BE2C (cell line): ENCODE data around the gene SLC7A14.

Experiments
- DNase-seq: peaks from one replicate; pipeline ENCODE4 v3.0.0-alpha.2; 2020
- H3K27me3 ChIP-seq: fragments of 250-450 bp; sonication (Bioruptor Pico); 2 replicates; pipeline ENCODE4 v1.5.1; 2020; ENCODE audit warnings: mild to moderate bottlenecking
- H3K36me3 ChIP-seq: fragments of 250-450 bp; sonication (Bioruptor Pico); 2 replicates; pipeline ENCODE4 v1.5.1; 2020; ENCODE audit warnings: mild to moderate bottlenecking
- H3K4me1 ChIP-seq: fragments of 250-450 bp; sonication (Bioruptor Pico); 2 replicates; pipeline ENCODE4 v1.5.1; 2020
- H3K4me3 ChIP-seq: 2 replicates; pipeline ENCODE4 v1.5.1; 2011; ENCODE audit warnings: low read depth, low read length
- H3K9me3 ChIP-seq: fragments of 250-450 bp; sonication (Bioruptor Pico); 2 replicates; pipeline ENCODE4 v1.5.1; 2020
- TF ChIP-seq, protein P1 (sequence below): IDR thresholded peaks from 2 replicates; pipeline ENCODE4 v1.5.1; 2012; ENCODE audit warnings: mild to moderate bottlenecking, low read depth, low read length

The SLC7A14 gene

GRCh38 chr3:170517242-170517945 is 68.5 kb downstream of the SLC7A14 start:
- H3K9me3 ChIP-seq, result no peaks in the 10 kb centered on the region
- no peak for DNase-seq
- 0 out of 2 replicates have a peak, but pooled peaks cover 3% of the 10 kb centered on the region for H3K4me1 ChIP-seq
- H3K4me3 ChIP-seq, result no peak overlapping the region
- H3K36me3 ChIP-seq, result peaks cover 9% of the 10 kb centered on the region; the same call in 1 of the 2 replicates
- TF ChIP-seq, protein P1, sequence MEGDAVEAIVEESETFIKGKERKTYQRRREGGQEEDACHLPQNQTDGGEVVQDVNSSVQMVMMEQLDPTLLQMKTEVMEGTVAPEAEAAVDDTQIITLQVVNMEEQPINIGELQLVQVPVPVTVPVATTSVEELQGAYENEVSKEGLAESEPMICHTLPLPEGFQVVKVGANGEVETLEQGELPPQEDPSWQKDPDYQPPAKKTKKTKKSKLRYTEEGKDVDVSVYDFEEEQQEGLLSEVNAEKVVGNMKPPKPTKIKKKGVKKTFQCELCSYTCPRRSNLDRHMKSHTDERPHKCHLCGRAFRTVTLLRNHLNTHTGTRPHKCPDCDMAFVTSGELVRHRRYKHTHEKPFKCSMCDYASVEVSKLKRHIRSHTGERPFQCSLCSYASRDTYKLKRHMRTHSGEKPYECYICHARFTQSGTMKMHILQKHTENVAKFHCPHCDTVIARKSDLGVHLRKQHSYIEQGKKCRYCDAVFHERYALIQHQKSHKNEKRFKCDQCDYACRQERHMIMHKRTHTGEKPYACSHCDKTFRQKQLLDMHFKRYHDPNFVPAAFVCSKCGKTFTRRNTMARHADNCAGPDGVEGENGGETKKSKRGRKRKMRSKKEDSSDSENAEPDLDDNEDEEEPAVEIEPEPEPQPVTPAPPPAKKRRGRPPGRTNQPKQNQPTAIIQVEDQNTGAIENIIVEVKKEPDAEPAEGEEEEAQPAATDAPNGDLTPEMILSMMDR, result no peak
- no peaks in the 10 kb centered on the region for H3K27me3 ChIP-seq

GRCh38 chr3:170513642-170514041 is 72.2 kb downstream of the SLC7A14 start:
- DNase-seq, result no peak
- Histone ChIP-seq H3K27me3 (no peaks in the 10 kb centered on the region), H3K9me3 (no peaks in the 10 kb centered on the region), H3K36me3 (peaks cover 5% of the 10 kb centered on the region; the same call in 1 of the 2 replicates), H3K4me1 (0 out of 2 replicates have a peak, but pooled peaks cover 3% of the 10 kb centered on the region), H3K4me3 (no peak overlapping the region)
- TF ChIP-seq, protein P1, result no peak

DNA sequence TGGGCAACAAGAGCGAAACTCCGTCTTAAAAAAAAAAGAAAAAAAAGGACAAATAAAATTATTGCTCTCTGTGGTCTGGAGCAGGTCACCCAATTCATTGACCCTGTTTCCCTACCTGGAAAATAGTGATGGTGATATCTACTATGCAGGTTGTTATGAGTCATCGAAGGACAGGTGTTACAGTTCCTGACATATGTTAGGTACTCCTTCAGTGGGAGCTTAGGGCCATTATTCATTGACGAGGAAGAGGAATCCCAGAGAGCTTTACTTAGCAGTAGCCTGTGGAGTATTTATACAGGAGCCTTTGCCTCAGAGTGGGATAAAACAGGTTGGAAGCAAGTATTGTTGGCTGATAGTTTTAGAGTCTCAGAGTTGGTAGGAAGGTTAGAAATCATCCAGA is 74.5 kb downstream of the SLC7A14 start:
- DNase-seq, result no peak
- Histone ChIP-seq H3K4me1 (peaks cover 14% of the 10 kb centered on the region), H3K27me3 (no peaks in the 10 kb centered on the region), H3K4me3 (no peak overlapping the region), H3K36me3 (no peaks in the 10 kb centered on the region; the same call in 1 of the 2 replicates), H3K9me3 (no peaks in the 10 kb centered on the region)
- TF ChIP-seq, protein P1, result no peak

- Histone ChIP-seq H3K9me3 (no peaks in the 10 kb centered on the region), H3K36me3 (no peaks in the 10 kb centered on the region), H3K27me3 (no peaks in the 10 kb centered on the region), H3K4me3 (no peak overlapping the region), H3K4me1 (peaks cover 15% of the 10 kb centered on the region)
- no peak for DNase-seq
- TF ChIP-seq, protein P1, result no peak
These were observed 77.0 kb downstream of the SLC7A14 start for GRCh38 chr3:170508839-170509238.

- Histone ChIP-seq H3K9me3 (no peaks in the 10 kb centered on the region), H3K36me3 (no peaks in the 10 kb centered on the region), H3K27me3 (no peaks in the 10 kb centered on the region), H3K4me3 (no peak overlapping the region), H3K4me1 (peaks cover 15% of the 10 kb centered on the region)
- TF ChIP-seq, protein P1, result no peak
- DNase-seq, result no peak
These were observed 77.6 kb downstream of the SLC7A14 start for GRCh38 chr3:170508291-170508690.

GRCh38 chr3:170507063-170507462 is 78.8 kb downstream of the SLC7A14 start:
- H3K9me3 ChIP-seq, result no peaks in the 10 kb centered on the region
- no peaks in the 10 kb centered on the region for H3K36me3 ChIP-seq
- no peak overlapping the region for H3K4me3 ChIP-seq
- no peaks in the 10 kb centered on the region for H3K27me3 ChIP-seq
- TF ChIP-seq, protein P1, result no peak
- H3K4me1 ChIP-seq, result peaks cover 15% of the 10 kb centered on the region
- DNase-seq, result no peak
